WTC11 (cell line): Measurements from ENCODE around the gene KPNB1.

Experiments used
- CREB1 ChIP-seq: sonication (generic); formaldehyde crosslinking; IDR thresholded peaks from 2 replicates; pipeline ENCODE4 v1.8.0; 2023; ENCODE audit warnings: mild to moderate bottlenecking, missing genetic modification reagents
- CTCF ChIP-seq: fragments of 200-600 bp; IDR thresholded peaks from 2 replicates; pipeline ENCODE4 v1.8.0; 2022; ENCODE audit warnings: antibody characterized with exemption
- E2F1 ChIP-seq: sonication (generic); formaldehyde crosslinking; IDR thresholded peaks from 2 replicates; pipeline ENCODE4 v1.8.0; 2022; ENCODE audit warnings: mild to moderate bottlenecking, missing genetic modification reagents
- FOXP4 ChIP-seq: sonication (generic); formaldehyde crosslinking; IDR thresholded peaks from 2 replicates; pipeline ENCODE4 v1.8.0; 2022; ENCODE audit warnings: mild to moderate bottlenecking, missing genetic modification reagents
- GABPB1 ChIP-seq: sonication (generic); formaldehyde crosslinking; IDR thresholded peaks from 2 replicates; pipeline ENCODE4 v1.8.1; 2023; ENCODE audit warnings: mild to moderate bottlenecking, missing genetic modification reagents
- IRF1 ChIP-seq: sonication (generic); formaldehyde crosslinking; IDR thresholded peaks from 2 replicates; pipeline ENCODE4 v1.8.0; 2023; ENCODE audit warnings: missing genetic modification reagents
- NR2C2 ChIP-seq: sonication (generic); formaldehyde crosslinking; IDR thresholded peaks from 2 replicates; pipeline ENCODE4 v1.8.0; 2022; ENCODE audit warnings: mild to moderate bottlenecking, missing genetic modification reagents
- PREB ChIP-seq: sonication (generic); formaldehyde crosslinking; IDR thresholded peaks from 2 replicates; pipeline ENCODE4 v1.8.1; 2022; ENCODE audit warnings: mild to moderate bottlenecking, missing genetic modification reagents, moderate library complexity, borderline replicate concordance
- ZBTB21 ChIP-seq: sonication (generic); formaldehyde crosslinking; IDR thresholded peaks from 2 replicates; pipeline ENCODE4 v1.8.1; 2023; ENCODE audit warnings: mild to moderate bottlenecking, missing genetic modification reagents, borderline replicate concordance
- ZNF232 ChIP-seq: sonication (generic); formaldehyde crosslinking; IDR thresholded peaks from 2 replicates; pipeline ENCODE4 v1.8.0; 2022; ENCODE audit warnings: mild to moderate bottlenecking, missing genetic modification reagents
- ZNF281 ChIP-seq: sonication (generic); formaldehyde crosslinking; IDR thresholded peaks from 2 replicates; pipeline ENCODE4 v1.8.0; 2023; ENCODE audit warnings: mild to moderate bottlenecking, missing genetic modification reagents
- TF ChIP-seq, protein P1 (sequence below): sonication (generic); formaldehyde crosslinking; IDR thresholded peaks from 2 replicates; pipeline ENCODE4 v1.8.1; 2023; ENCODE audit warnings: mild to moderate bottlenecking, moderate library complexity, missing genetic modification reagents
- TF ChIP-seq, protein P2 (sequence below): sonication (generic); formaldehyde crosslinking; IDR thresholded peaks from 2 replicates; pipeline ENCODE4 v1.8.1; 2022; ENCODE audit warnings: low read depth, missing genetic modification reagents, borderline replicate concordance

- TF ChIP-seq CTCF (no peak), FOXP4 (CRISPR knock-in tag) (no peak), PREB (no peak), NR2C2 (CRISPR knock-in tag) (no peak), ZNF232 (CRISPR knock-in tag) (no peak), IRF1 (no peak), ZNF281 (CRISPR knock-in tag) (no peak), ZBTB21 (CRISPR knock-in tag) (no peak), GABPB1 (CRISPR knock-in tag) (no peak), E2F1 (CRISPR knock-in tag) (no peak), CREB1 (CRISPR knock-in tag) (no peak)
- TF ChIP-seq, protein P1, sequence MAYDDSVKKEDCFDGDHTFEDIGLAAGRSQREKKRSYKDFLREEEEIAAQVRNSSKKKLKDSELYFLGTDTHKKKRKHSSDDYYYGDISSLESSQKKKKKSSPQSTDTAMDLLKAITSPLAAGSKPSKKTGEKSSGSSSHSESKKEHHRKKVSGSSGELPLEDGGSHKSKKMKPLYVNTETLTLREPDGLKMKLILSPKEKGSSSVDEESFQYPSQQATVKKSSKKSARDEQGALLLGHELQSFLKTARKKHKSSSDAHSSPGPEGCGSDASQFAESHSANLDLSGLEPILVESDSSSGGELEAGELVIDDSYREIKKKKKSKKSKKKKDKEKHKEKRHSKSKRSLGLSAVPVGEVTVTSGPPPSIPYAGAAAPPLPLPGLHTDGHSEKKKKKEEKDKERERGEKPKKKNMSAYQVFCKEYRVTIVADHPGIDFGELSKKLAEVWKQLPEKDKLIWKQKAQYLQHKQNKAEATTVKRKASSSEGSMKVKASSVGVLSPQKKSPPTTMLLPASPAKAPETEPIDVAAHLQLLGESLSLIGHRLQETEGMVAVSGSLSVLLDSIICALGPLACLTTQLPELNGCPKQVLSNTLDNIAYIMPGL (CRISPR knock-in tag) = no peak
- TF ChIP-seq, protein P2, sequence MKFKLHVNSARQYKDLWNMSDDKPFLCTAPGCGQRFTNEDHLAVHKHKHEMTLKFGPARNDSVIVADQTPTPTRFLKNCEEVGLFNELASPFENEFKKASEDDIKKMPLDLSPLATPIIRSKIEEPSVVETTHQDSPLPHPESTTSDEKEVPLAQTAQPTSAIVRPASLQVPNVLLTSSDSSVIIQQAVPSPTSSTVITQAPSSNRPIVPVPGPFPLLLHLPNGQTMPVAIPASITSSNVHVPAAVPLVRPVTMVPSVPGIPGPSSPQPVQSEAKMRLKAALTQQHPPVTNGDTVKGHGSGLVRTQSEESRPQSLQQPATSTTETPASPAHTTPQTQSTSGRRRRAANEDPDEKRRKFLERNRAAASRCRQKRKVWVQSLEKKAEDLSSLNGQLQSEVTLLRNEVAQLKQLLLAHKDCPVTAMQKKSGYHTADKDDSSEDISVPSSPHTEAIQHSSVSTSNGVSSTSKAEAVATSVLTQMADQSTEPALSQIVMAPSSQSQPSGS (CRISPR knock-in tag) = no peak
Measured at GRCh38 chr17:47733674-47734410, 84.1 kb downstream of the KPNB1 start.
